ENCODE measurements around the gene SLC25A29.

SLC25A29 gene

GRCh38 chr14:100327128-100327527 is 20.9 kb upstream of the SLC25A29 start:
- Histone ChIP-seq H3K27ac (ENCODE audit: poor library complexity, severe bottlenecking) (no peak overlapping the region), H3K4me3 (ENCODE audit: severe bottlenecking) (no peak overlapping the region), H3K4me1 (ENCODE audit: insufficient read depth, poor library complexity, severe bottlenecking) (no peaks in the 10 kb centered on the region), H3K27me3 (ENCODE audit: insufficient read depth, poor library complexity, severe bottlenecking) (no peaks in the 10 kb centered on the region), H3K36me3 (ENCODE audit: low read depth) (no peaks in the 10 kb centered on the region), H3K9me3 (ENCODE audit: severe bottlenecking) (no peaks in the 10 kb centered on the region)
- ATAC-seq (ENCODE audit: low read depth) (no peak), DNase-seq (ENCODE audit: low spot score) (no peak)
- TF ChIP-seq CTCF (IDR thresholded peaks at IDR 0.05; ENCODE audit: poor library complexity, severe bottlenecking), result no peak

- Histone ChIP-seq H3K4me3 (ENCODE audit: severe bottlenecking) (no peak overlapping the region), H3K9me3 (ENCODE audit: severe bottlenecking) (no peaks in the 10 kb centered on the region), H3K27ac (ENCODE audit: poor library complexity, severe bottlenecking) (no peak overlapping the region), H3K4me1 (ENCODE audit: insufficient read depth, poor library complexity, severe bottlenecking) (no peaks in the 10 kb centered on the region), H3K36me3 (ENCODE audit: low read depth) (no peaks in the 10 kb centered on the region), H3K27me3 (ENCODE audit: insufficient read depth, poor library complexity, severe bottlenecking) (no peaks in the 10 kb centered on the region)
- ATAC-seq (ENCODE audit: low read depth) (no peak), DNase-seq (ENCODE audit: low spot score) (no peak)
- no peak for TF ChIP-seq CTCF (IDR thresholded peaks at IDR 0.05; ENCODE audit: poor library complexity, severe bottlenecking)
These were observed 19.7 kb upstream of the SLC25A29 start for GRCh38 chr14:100325958-100326357.

GRCh38 chr14:100325231-100325632 is 19.0 kb upstream of the SLC25A29 start:
- ATAC-seq (ENCODE audit: low read depth) (no peak), DNase-seq (ENCODE audit: low spot score) (no peak)
- no peak for TF ChIP-seq CTCF (IDR thresholded peaks at IDR 0.05; ENCODE audit: poor library complexity, severe bottlenecking)
- Histone ChIP-seq H3K27ac (ENCODE audit: poor library complexity, severe bottlenecking) (no peak overlapping the region), H3K4me1 (ENCODE audit: insufficient read depth, poor library complexity, severe bottlenecking) (peaks cover 2% of the 10 kb centered on the region), H3K4me3 (ENCODE audit: severe bottlenecking) (no peak overlapping the region), H3K27me3 (ENCODE audit: insufficient read depth, poor library complexity, severe bottlenecking) (no peaks in the 10 kb centered on the region), H3K9me3 (ENCODE audit: severe bottlenecking) (no peaks in the 10 kb centered on the region), H3K36me3 (ENCODE audit: low read depth) (no peaks in the 10 kb centered on the region)

GRCh38 chr14:100323942-100324307 is 17.7 kb upstream of the SLC25A29 start:
- Histone ChIP-seq H3K4me3 (ENCODE audit: severe bottlenecking) (no peak overlapping the region), H3K27ac (ENCODE audit: poor library complexity, severe bottlenecking) (no peak overlapping the region), H3K9me3 (ENCODE audit: severe bottlenecking) (no peaks in the 10 kb centered on the region), H3K36me3 (ENCODE audit: low read depth) (no peaks in the 10 kb centered on the region), H3K27me3 (ENCODE audit: insufficient read depth, poor library complexity, severe bottlenecking) (no peaks in the 10 kb centered on the region), H3K4me1 (ENCODE audit: insufficient read depth, poor library complexity, severe bottlenecking) (peaks cover 4% of the 10 kb centered on the region)
- no peak for ATAC-seq (ENCODE audit: low read depth)
- no peak for DNase-seq (ENCODE audit: low spot score)
- no peak for TF ChIP-seq CTCF (IDR thresholded peaks at IDR 0.05; ENCODE audit: poor library complexity, severe bottlenecking)

- Histone ChIP-seq H3K9me3 (ENCODE audit: severe bottlenecking) (no peaks in the 10 kb centered on the region), H3K27ac (ENCODE audit: poor library complexity, severe bottlenecking) (no peak within 1 kb of the TSS), H3K36me3 (ENCODE audit: low read depth) (no peaks in the 10 kb centered on the region), H3K27me3 (ENCODE audit: insufficient read depth, poor library complexity, severe bottlenecking) (no peaks in the 10 kb centered on the region), H3K4me3 (ENCODE audit: severe bottlenecking) (no peak within 1 kb of the TSS), H3K4me1 (ENCODE audit: insufficient read depth, poor library complexity, severe bottlenecking) (peaks cover 4% of the 10 kb centered on the region)
- DNase-seq (ENCODE audit: low spot score) (no peak), ATAC-seq (ENCODE audit: low read depth) (no peak)
- TF ChIP-seq CTCF (IDR thresholded peaks at IDR 0.05; ENCODE audit: poor library complexity, severe bottlenecking), result no peak
These were observed 17.1 kb upstream of the SLC25A29 start, which contains the start of gene SLC25A47 for GRCh38 chr14:100323121-100323941. TSS of gene SLC25A47 (plus strand) at chr14:100323339. CDS start at chr14:100323415, 76 bp downstream.
